A549 (cell line): ENCODE measurements around the gene TMX4.

Experiments used
- CTCF ChIP-seq: fragments of >200 bp; sonication (Bioruptor Twin); formaldehyde crosslinking; IDR thresholded peaks from 3 replicates; pipeline ENCODE4 v1.5.1; 2016
- JUN ChIP-seq, 2 experiments: fragments of >200 bp; sonication (Bioruptor Twin); formaldehyde crosslinking; IDR thresholded peaks; 2 replicates in 1 of 2; 3 replicates in 1 of 2; pipeline ENCODE4 v1.6.1; 2016 to 2017

GRCh38 chr20:8005575-8006366, 13.8 kb downstream of the TMX4 start:
- TF ChIP-seq CTCF (no peak), JUN (IDR thresholded peaks at IDR 0.05) (no peak)
